ENCODE measurements around the gene MLANA. TPM values are rescaled to one million over a fixed set of nuclear protein-coding genes. Genes with fewer than 3 reads are reported as not detected.

MLANA gene
- total RNA-seq, 2 experiments from 2014 or later, result not detected

DNA sequence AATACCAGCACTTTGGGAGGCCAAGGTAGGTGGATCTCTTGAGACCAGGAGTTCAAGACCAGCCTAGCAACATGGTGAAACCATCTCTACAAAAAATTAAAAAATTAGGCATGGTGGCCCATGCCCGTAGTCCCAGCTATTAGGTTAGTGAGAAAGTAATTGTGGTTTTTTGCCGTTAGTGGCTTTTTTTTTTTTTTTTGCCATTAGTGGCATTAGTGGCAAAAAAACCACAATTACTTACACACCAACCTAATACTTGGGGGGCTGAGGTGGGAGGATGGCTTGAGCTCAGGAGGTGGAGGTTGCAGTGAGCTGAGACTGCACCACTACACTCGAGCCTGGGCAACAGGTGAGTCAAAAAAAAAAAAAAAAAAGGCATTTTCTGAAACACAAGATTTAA lies 27.8 kb downstream of the MLANA start:
- Mint-ChIP-seq H3K4me1 (ENCODE audit: low read depth) (no peaks in the 10 kb centered on the region), H3K27me3 (no peaks in the 10 kb centered on the region), H3K4me3 (no peak overlapping the region), H3K9me3 (no peaks in the 10 kb centered on the region), H3K36me3 (ENCODE audit: low read depth) (peaks cover 52% of the 10 kb centered on the region), H3K27ac (no peak overlapping the region)
- Histone ChIP-seq H3K4me3 (ENCODE audit: low read length) (no peak overlapping the region), H3K9me3 (ENCODE audit: control insufficient read depth in 1 of 2, insufficient read depth in 1 of 2, low read length in 2 of 2) (no peaks in the 10 kb centered on the region), H3K36me3 (ENCODE audit: insufficient read depth, low read length) (peaks cover 23% of the 10 kb centered on the region), H3K27ac (ENCODE audit: low read depth in 1 of 2, low read length in 2 of 2) (no peak overlapping the region), H3K4me1 (ENCODE audit: insufficient read depth, low read length) (no peaks in the 10 kb centered on the region), H3K27me3 (ENCODE audit: control insufficient read depth in 1 of 2, insufficient read depth in 2 of 2, low read length in 2 of 2) (no peaks in the 10 kb centered on the region)
- CTCF ChIA-PET, result interaction anchor here (0.6 to 1.3 kb wide), 2 partner anchors 87 to 136 kb away, joined by 3 read pairs; no protein-coding TSS in a partner anchor
- DNase-seq (no peak), ATAC-seq (ENCODE audit: poor library complexity) (no peak)
- intact Hi-C loops (cut with DNase I, micrococcal nuclease), result no loop called here
- POLR2A ChIA-PET, result no interaction called here
- TF ChIP-seq, protein P1, sequence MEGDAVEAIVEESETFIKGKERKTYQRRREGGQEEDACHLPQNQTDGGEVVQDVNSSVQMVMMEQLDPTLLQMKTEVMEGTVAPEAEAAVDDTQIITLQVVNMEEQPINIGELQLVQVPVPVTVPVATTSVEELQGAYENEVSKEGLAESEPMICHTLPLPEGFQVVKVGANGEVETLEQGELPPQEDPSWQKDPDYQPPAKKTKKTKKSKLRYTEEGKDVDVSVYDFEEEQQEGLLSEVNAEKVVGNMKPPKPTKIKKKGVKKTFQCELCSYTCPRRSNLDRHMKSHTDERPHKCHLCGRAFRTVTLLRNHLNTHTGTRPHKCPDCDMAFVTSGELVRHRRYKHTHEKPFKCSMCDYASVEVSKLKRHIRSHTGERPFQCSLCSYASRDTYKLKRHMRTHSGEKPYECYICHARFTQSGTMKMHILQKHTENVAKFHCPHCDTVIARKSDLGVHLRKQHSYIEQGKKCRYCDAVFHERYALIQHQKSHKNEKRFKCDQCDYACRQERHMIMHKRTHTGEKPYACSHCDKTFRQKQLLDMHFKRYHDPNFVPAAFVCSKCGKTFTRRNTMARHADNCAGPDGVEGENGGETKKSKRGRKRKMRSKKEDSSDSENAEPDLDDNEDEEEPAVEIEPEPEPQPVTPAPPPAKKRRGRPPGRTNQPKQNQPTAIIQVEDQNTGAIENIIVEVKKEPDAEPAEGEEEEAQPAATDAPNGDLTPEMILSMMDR (IDR thresholded peaks at IDR 0.05), result no peak

DNA sequence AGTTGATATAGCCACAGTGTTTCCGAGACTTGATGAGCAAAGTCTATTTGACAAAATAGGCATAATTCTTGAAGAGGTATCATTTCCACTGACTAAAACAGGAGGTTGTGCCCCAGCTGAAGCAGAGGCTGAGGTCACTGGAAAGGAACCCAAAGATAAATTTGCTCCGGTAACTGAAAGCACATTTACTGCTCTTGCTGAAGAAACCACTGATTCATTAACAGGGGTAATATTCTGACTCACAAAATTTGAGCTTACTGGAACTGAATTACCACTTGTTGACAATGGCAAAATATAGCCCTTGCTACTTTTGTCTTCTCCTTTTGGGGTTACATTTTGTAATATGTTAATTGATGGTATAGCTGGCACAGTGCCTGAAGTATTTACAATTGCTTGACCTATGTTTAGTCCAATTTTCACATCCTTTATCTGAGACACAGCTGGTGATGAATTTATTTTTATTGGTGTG lies 30.2 kb downstream of the MLANA start:
- no peaks in the 10 kb centered on the region for H3K9me3 ChIP-seq (ENCODE audit: control insufficient read depth in 1 of 2, insufficient read depth in 1 of 2, low read length in 2 of 2)
- H3K27me3 Mint-ChIP-seq, result no peaks in the 10 kb centered on the region
- peaks cover 34% of the 10 kb centered on the region for H3K36me3 ChIP-seq (ENCODE audit: insufficient read depth, low read length)
- no peaks in the 10 kb centered on the region for H3K4me1 Mint-ChIP-seq (ENCODE audit: low read depth)
- CTCF ChIA-PET, result no interaction called here
- H3K4me3 ChIP-seq (ENCODE audit: low read length), result no peak overlapping the region
- no peak overlapping the region for H3K4me3 Mint-ChIP-seq
- no peak overlapping the region for H3K27ac Mint-ChIP-seq
- peaks cover 72% of the 10 kb centered on the region for H3K36me3 Mint-ChIP-seq (ENCODE audit: low read depth)
- H3K9me3 Mint-ChIP-seq, result no peaks in the 10 kb centered on the region
- TF ChIP-seq, protein P1 (IDR thresholded peaks at IDR 0.05), result no peak
- ATAC-seq (ENCODE audit: poor library complexity) (no peak), DNase-seq (no peak)
- POLR2A ChIA-PET, result no interaction called here
- intact Hi-C loops (cut with DNase I, micrococcal nuclease), result loop anchor here in 1 of 2 experiments (10.0 kb wide), 1 partner anchor 56 kb away; no protein-coding TSS in a partner anchor
- no peaks in the 10 kb centered on the region for H3K4me1 ChIP-seq (ENCODE audit: insufficient read depth, low read length)
- H3K27ac ChIP-seq (ENCODE audit: low read depth in 1 of 2, low read length in 2 of 2), result no peak overlapping the region
- no peaks in the 10 kb centered on the region for H3K27me3 ChIP-seq (ENCODE audit: control insufficient read depth in 1 of 2, insufficient read depth in 2 of 2, low read length in 2 of 2)

DNA sequence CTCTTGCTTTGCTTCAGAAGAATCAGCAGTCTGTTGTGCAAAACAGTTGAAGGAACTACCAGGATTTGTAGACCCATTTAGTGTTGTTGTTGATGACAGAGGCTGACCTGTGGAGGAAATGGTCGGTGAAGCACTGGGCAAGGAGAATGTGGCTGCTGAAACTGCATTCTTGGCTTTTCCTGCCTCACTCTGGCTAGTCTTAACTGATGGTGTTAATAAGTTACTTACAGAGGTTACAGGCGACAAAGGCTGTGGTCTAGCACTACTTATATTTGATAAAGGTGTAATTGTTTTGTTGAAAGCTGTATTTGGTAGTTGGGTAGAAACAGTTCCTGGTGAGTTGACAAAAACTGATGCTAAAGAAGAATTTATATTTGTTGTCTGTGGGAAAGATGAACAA lies 31.5 kb downstream of the MLANA start:
- H3K27ac Mint-ChIP-seq, result no peak overlapping the region
- H3K27ac ChIP-seq (ENCODE audit: low read depth in 1 of 2, low read length in 2 of 2), result no peak overlapping the region
- no peaks in the 10 kb centered on the region for H3K27me3 Mint-ChIP-seq
- no peaks in the 10 kb centered on the region for H3K4me1 Mint-ChIP-seq (ENCODE audit: low read depth)
- H3K4me3 ChIP-seq (ENCODE audit: low read length), result no peak overlapping the region
- POLR2A ChIA-PET, result no interaction called here
- no peaks in the 10 kb centered on the region for H3K9me3 Mint-ChIP-seq
- intact Hi-C loops (cut with DNase I, micrococcal nuclease), result loop anchor here in 1 of 2 experiments (10.0 kb wide), 1 partner anchor 57 kb away; no protein-coding TSS in a partner anchor
- CTCF ChIA-PET, result interaction anchor here (0.8 kb wide), 1 partner anchor 32 kb away, joined by 3 read pairs; no protein-coding TSS in a partner anchor
- H3K27me3 ChIP-seq (ENCODE audit: control insufficient read depth in 1 of 2, insufficient read depth in 2 of 2, low read length in 2 of 2), result no peaks in the 10 kb centered on the region
- ATAC-seq (ENCODE audit: poor library complexity), result no peak
- TF ChIP-seq, protein P1 (IDR thresholded peaks at IDR 0.05), result no peak
- no peaks in the 10 kb centered on the region for H3K4me1 ChIP-seq (ENCODE audit: insufficient read depth, low read length)
- DNase-seq, result peak in 2 of 14 experiments; percentile 3 to 44
- H3K9me3 ChIP-seq (ENCODE audit: control insufficient read depth in 1 of 2, insufficient read depth in 1 of 2, low read length in 2 of 2), result no peaks in the 10 kb centered on the region
- peaks cover 34% of the 10 kb centered on the region for H3K36me3 ChIP-seq (ENCODE audit: insufficient read depth, low read length)
- peaks cover 67% of the 10 kb centered on the region for H3K36me3 Mint-ChIP-seq (ENCODE audit: low read depth)
- H3K4me3 Mint-ChIP-seq, result no peak overlapping the region
